B cell (primary cell): ENCODE data around the gene SRPX2. TPM values are rescaled to one million over a fixed set of nuclear protein-coding genes. Genes with fewer than 3 reads are reported as not detected.

Experiments
- ATAC-seq: fragments of 200-7000 bp; cut with Tn5 transposase; one replicate; pipeline ENCODE4 v1.10.0; 2021; ENCODE audit warnings: low read depth, mild to moderate bottlenecking, moderate number of reproducible peaks, moderate library complexity
- CTCF ChIA-PET: fragments of 350-600 bp; sonication (Branson Sonifier 250); formaldehyde crosslinking; loops from one replicate; lab custom pipeline; 2021; ENCODE audit warnings: antibody characterized with exemption, inconsistent platforms; lab: Charles Lee
- POLR2A ChIA-PET: fragments of 350-600 bp; sonication (Branson Sonifier 250); formaldehyde crosslinking; loops from one replicate; lab custom pipeline; 2021; ENCODE audit warnings: antibody characterized with exemption; lab: Charles Lee
- DNase-seq: peaks from one replicate; pipeline ENCODE4 v3.0.0; 2013
- H2AFZ ChIP-seq: 2 replicates; pipeline ENCODE4 v1.6.1; 2012; ENCODE audit warnings: mild to moderate bottlenecking, low read depth, low read length; ENCODE audit not compliant: insufficient read depth, poor library complexity, severe bottlenecking
- H3K27ac ChIP-seq, 2 donors: 1 replicate in 1 of 2; 2 replicates in 1 of 2; pipeline ENCODE4 v1.5.1; 2012 to 2013; ENCODE audit warnings: low read length in 2 of 2, mild to moderate bottlenecking in 2 of 2, moderate library complexity in 1 of 2
- H3K27me3 ChIP-seq, 4 experiments: fragments of 200-600 bp in 1 of 4; sonication (generic) in 1 of 4; replicated peaks in 1 of 4; 1 replicate in 2 of 4; 2 replicates in 2 of 4; pipeline versions ENCODE4 v1.6.1 to v1.7.0; 2013 to 2016; ENCODE audit warnings: low read length in 3 of 4, mild to moderate bottlenecking in 2 of 4, mixed read lengths in 1 of 4, moderate library complexity in 1 of 4; ENCODE audit not compliant: insufficient read depth in 4 of 4, control insufficient read depth in 3 of 4; ENCODE audit errors: control extremely low read depth in 1 of 4
- H3K36me3 ChIP-seq, 2 experiments: replicated peaks in 1 of 2; 1 replicate in 1 of 2; 2 replicates in 1 of 2; pipeline versions ENCODE4 v1.6.1 to v1.7.1; 2013; ENCODE audit warnings: low read length in 1 of 2; ENCODE audit not compliant: insufficient read depth in 2 of 2, control insufficient read depth in 1 of 2; ENCODE audit errors: control extremely low read depth in 1 of 2, extremely low read depth in 1 of 2
- H3K4me1 ChIP-seq, 2 donors: fragments of 200-600 bp in 1 of 2; sonication (generic) in 1 of 2; 1 replicate in 1 of 2; 2 replicates in 1 of 2; pipeline versions ENCODE4 v1.5.1 to v1.6.1; 2013 to 2017; ENCODE audit warnings: low read length in 2 of 2; ENCODE audit not compliant: control insufficient read depth in 2 of 2, insufficient read depth in 2 of 2
- H3K4me2 ChIP-seq: replicated peaks from 2 replicates; pipeline ENCODE3; 2012; ENCODE audit warnings: mild to moderate bottlenecking, low read depth, low read length; ENCODE audit not compliant: poor library complexity, severe bottlenecking
- H3K4me3 ChIP-seq, 5 experiments: fragments of 200-600 bp in 1 of 5; sonication (generic) in 1 of 5; 1 replicate in 3 of 5; 2 replicates in 2 of 5; pipeline versions ENCODE4 v1.5.1 to v1.7.0; 2011 to 2016; ENCODE audit warnings: low read length in 4 of 5, mild to moderate bottlenecking in 4 of 5, low read depth in 2 of 5, control low read depth in 1 of 5, moderate library complexity in 1 of 5; ENCODE audit not compliant: insufficient read depth in 1 of 5; ENCODE audit errors: control extremely low read depth in 1 of 5, extremely low read depth in 1 of 5
- H3K79me2 ChIP-seq: fragments of 200-600 bp; sonication (generic); one replicate; pipeline ENCODE4 v1.6.0; 2016; ENCODE audit warnings: low read length; ENCODE audit not compliant: control insufficient read depth, insufficient read depth
- H3K9ac ChIP-seq: fragments of 200-600 bp; sonication (generic); 2 replicates; pipeline ENCODE4 v1.6.1; 2017; ENCODE audit warnings: mild to moderate bottlenecking, low read length, moderate library complexity
- H3K9me3 ChIP-seq, 3 donors: one replicate each; pipeline versions ENCODE4 v1.6.1 to v1.7.1; 2013; ENCODE audit warnings: low read length in 2 of 3; ENCODE audit not compliant: control insufficient read depth in 2 of 3, insufficient read depth in 1 of 3; ENCODE audit errors: control extremely low read depth in 1 of 3
- H4K20me1 ChIP-seq: 2 replicates; pipeline ENCODE4 v1.6.0; 2012; ENCODE audit warnings: mild to moderate bottlenecking, low read length; ENCODE audit not compliant: insufficient read depth, control insufficient read depth, poor library complexity, severe bottlenecking
- H3K27ac Mint-ChIP-seq: one replicate; pipeline ENCODE4 v1.8.0; 2021; ENCODE audit warnings: mixed read lengths
- H3K27me3 Mint-ChIP-seq: one replicate; pipeline ENCODE4 v1.8.0; 2021; ENCODE audit warnings: mixed read lengths
- H3K4me1 Mint-ChIP-seq: one replicate; pipeline ENCODE4 v1.8.0; 2021; ENCODE audit warnings: mixed read lengths
- H3K4me3 Mint-ChIP-seq: one replicate; pipeline ENCODE4 v1.8.0; 2021; ENCODE audit warnings: mixed read lengths
- H3K9me3 Mint-ChIP-seq: one replicate; pipeline ENCODE4 v1.8.0; 2022; ENCODE audit warnings: mixed read lengths; ENCODE audit not compliant: insufficient read depth
- CTCF ChIP-seq: fragments of 200-600 bp; IDR thresholded peaks from one replicate; pipeline ENCODE4 v1.8.0; 2022; ENCODE audit warnings: antibody characterized with exemption, mild to moderate bottlenecking
- EZH2 ChIP-seq: IDR thresholded peaks from 2 replicates; pipeline ENCODE4 v1.6.1; 2012; ENCODE audit warnings: borderline replicate concordance, low read depth, mild to moderate bottlenecking, moderate library complexity, low read length; ENCODE audit not compliant: insufficient read depth, poor library complexity, severe bottlenecking
- WGBS: methylation state at CpG from one replicate; pipeline ENCODE4 v1.1.5; 2013; ENCODE audit warnings: missing lambda C conversion rate; ENCODE audit not compliant: insufficient coverage; 5-methylcytosine and 5-hydroxymethylcytosine counted together
- intact Hi-C: fragments of 100-400 bp; cut with micrococcal nuclease; formaldehyde crosslinking; loops from one replicate; pipeline ENCODE4 v1.10.0; 2022
- polyA plus RNA-seq: library from polyadenylated mRNA; depleted of rRNA; stranded (reverse); fragments of >200 nt; gene quantifications from 2 replicates; pipeline ENCODE4 v1.2.3, GENCODE V29; 2012
- total RNA-seq, 2 donors: library from RNA; stranded (reverse); fragments of 120-200 nt in 1 of 2; gene quantifications; 1 replicate in 1 of 2; 2 replicates in 1 of 2; pipeline versions ENCODE4 v1.2.3 to v1.2.4, GENCODE V29; 2013 to 2022

The SRPX2 gene
- total and polyA plus RNA-seq, 2 donors (not counting 1 experiment from before 2014, with no cell fraction given), result not detected

- Histone ChIP-seq H2AFZ (no peak overlapping the region), H3K27ac (no peak overlapping the region), H3K79me2 (no peaks in the 10 kb centered on the region), H3K4me2 (no peak overlapping the region), H3K4me1 (no peaks in the 10 kb centered on the region), H3K9me3 (no peaks in the 10 kb centered on the region), H3K9ac (no peak overlapping the region), H3K36me3 (no peaks in the 10 kb centered on the region), H3K27me3 (no peaks in the 10 kb centered on the region), H4K20me1 (no peaks in the 10 kb centered on the region), H3K4me3 (no peak overlapping the region)
- intact Hi-C loops, result no loop called here
- peaks cover 11% of the 10 kb centered on the region for H3K27me3 Mint-ChIP-seq
- TF ChIP-seq CTCF, result no peak
- no peak overlapping the region for H3K27ac Mint-ChIP-seq
- no peaks in the 10 kb centered on the region for H3K9me3 Mint-ChIP-seq
- H3K4me1 Mint-ChIP-seq, result no peaks in the 10 kb centered on the region
- no CpG with 5 or more reads among the region's 2 CpGs for WGBS
- ATAC-seq (no peak), DNase-seq (no peak)
- H3K4me3 Mint-ChIP-seq, result no peak overlapping the region
- CTCF ChIA-PET, result interaction anchor here (1.2 kb wide), 1 partner anchor 19 kb away, joined by 3 read pairs; no protein-coding TSS in a partner anchor
- POLR2A ChIA-PET, result no interaction called here
These were observed 8.3 kb downstream of the SRPX2 start for GRCh38 chrX:100652266-100652665.

GRCh38 chrX:100654261-100654660 is 10.3 kb downstream of the SRPX2 start:
- H3K4me2 ChIP-seq, result no peak overlapping the region
- H3K79me2 ChIP-seq, result no peaks in the 10 kb centered on the region
- H4K20me1 ChIP-seq, result no peaks in the 10 kb centered on the region
- no peak overlapping the region for H3K4me3 ChIP-seq
- DNase-seq, result no peak
- TF ChIP-seq EZH2 (no peak), CTCF (no peak)
- POLR2A ChIA-PET, result no interaction called here
- no peaks in the 10 kb centered on the region for H3K27me3 ChIP-seq
- H3K9me3 Mint-ChIP-seq, result no peaks in the 10 kb centered on the region
- H3K27ac Mint-ChIP-seq, result no peak overlapping the region
- H3K4me3 Mint-ChIP-seq, result no peak overlapping the region
- H3K27ac ChIP-seq, result no peak overlapping the region
- no peak for ATAC-seq
- no peak overlapping the region for H2AFZ ChIP-seq
- H3K9ac ChIP-seq, result no peak overlapping the region
- H3K4me1 ChIP-seq, result no peaks in the 10 kb centered on the region
- no peaks in the 10 kb centered on the region for H3K9me3 ChIP-seq
- WGBS, result no CpG with 5 or more reads among the region's 3 CpGs
- H3K36me3 ChIP-seq, result no peaks in the 10 kb centered on the region
- CTCF ChIA-PET, result interaction anchor here (0.8 kb wide), 1 partner anchor 17 kb away, joined by 4 read pairs; no protein-coding TSS in a partner anchor
- H3K4me1 Mint-ChIP-seq, result peaks cover 7% of the 10 kb centered on the region
- peaks cover 18% of the 10 kb centered on the region for H3K27me3 Mint-ChIP-seq
- intact Hi-C loops, result no loop called here
